Gastrocnemius medialis (tissue), 4 donors: ENCODE results near the gene CUEDC2. TPM values are rescaled to one million over a fixed set of nuclear protein-coding genes. Genes with fewer than 3 reads are reported as not detected.
A peak's percentile ranks its signal among the peaks of the same experiment; 100 is the strongest.

Experiments used
- ATAC-seq, 2 donors: fragments of 150-250 bp; one replicate each; pipeline ENCODE4 v1.9.1; 2016
- DNase-seq, 2 donors: peaks; one replicate each; pipeline ENCODE4 v3.0.0-alpha.2; 2019
- H3K27ac ChIP-seq, 4 donors: fragments of 200-600 bp; sonication (generic); 1 replicate in 1 of 4; 2 replicates in 3 of 4; pipeline ENCODE4 v1.5.1; 2016 to 2018; ENCODE audit warnings: mild to moderate bottlenecking in 2 of 4, moderate library complexity in 1 of 4
- H3K27me3 ChIP-seq, 3 donors: fragments of 200-600 bp; sonication (generic) in 2 of 3; 1 replicate in 1 of 3; 2 replicates in 2 of 3; pipeline versions ENCODE4 v1.5.1 to v1.6.0; 2016 to 2019; ENCODE audit warnings: mild to moderate bottlenecking in 1 of 3, moderate library complexity in 1 of 3
- H3K36me3 ChIP-seq, 2 donors: fragments of 200-600 bp; sonication (generic) in 1 of 2; one replicate each; pipeline ENCODE4 v1.5.1; 2017 to 2018
- H3K4me1 ChIP-seq, 2 donors: fragments of 200-600 bp; sonication (generic) in 1 of 2; one replicate each; pipeline ENCODE4 v1.5.1; 2016 to 2017; ENCODE audit warnings: mild to moderate bottlenecking in 2 of 2
- H3K4me3 ChIP-seq, 4 donors: fragments of 200-600 bp; sonication (generic) in 3 of 4; 1 replicate in 1 of 4; 2 replicates in 3 of 4; pipeline ENCODE4 v1.5.1; 2016 to 2019; ENCODE audit warnings: mild to moderate bottlenecking in 2 of 4
- H3K9me3 ChIP-seq, 3 donors: fragments of 200-600 bp; sonication (generic) in 2 of 3; 1 replicate in 1 of 3; 2 replicates in 2 of 3; pipeline ENCODE4 v1.5.1; 2016 to 2019
- CTCF ChIP-seq, 5 experiments: fragments of 450-650 bp in 3 of 5; fragments of 200-600 bp in 2 of 5; sonication (generic) in 2 of 5; IDR thresholded peaks in 4 of 5; conservative IDR thresholded peaks in 1 of 5; 1 replicate in 4 of 5; 2 replicates in 1 of 5; pipeline ENCODE4 v1.5.1; 2016 to 2019; ENCODE audit warnings: antibody characterized with exemption in 5 of 5, mild to moderate bottlenecking in 3 of 5, moderate library complexity in 3 of 5
- POLR2A ChIP-seq, 2 donors: fragments of 450-650 bp; IDR thresholded peaks; one replicate each; pipeline ENCODE4 v1.6.1; 2017; ENCODE audit warnings: antibody characterized with exemption in 2 of 2, mild to moderate bottlenecking in 2 of 2, moderate library complexity in 2 of 2
- in situ Hi-C, 4 donors: fragments of 200-750 bp; cut with MboI; loops; one replicate each; pipeline versions ENCODE4 v1.15.0 to v1.8.0; 2017; ENCODE audit warnings: low sequenced_read_pairs in 4 of 4
- intact Hi-C: fragments of 100-400 bp; cut with DNase I; formaldehyde crosslinking; loops from one replicate; pipeline ENCODE4 v1.15.1; 2023; ENCODE audit warnings: low total_unique reads
- total RNA-seq, 4 donors: library from RNA; depleted of rRNA; stranded (reverse); fragments of >200 nt; gene quantifications; one replicate each; pipeline versions ENCODE4 v1.1.0 to v1.2.3, GENCODE V29; 2016

Gene CUEDC2
- total RNA-seq, 4 donors from 2014 or later: 51.6 to 83.1 (median 70.2) TPM

GRCh38 chr10:102451105-102451969 is 19.0 kb upstream of the CUEDC2 start, which contains the start of gene C10orf95:
Gene C10orf95 (minus strand): TSS chr10:102451543. CDS start chr10:102451093, 450 bp downstream.
- H3K4me3 ChIP-seq: peak within 1 kb of the TSS; percentile 42 to 98 (median 74)
- no peaks in the 10 kb centered on the region for H3K36me3 ChIP-seq
- intact Hi-C loops (loop anchor here (2.0 kb wide), 1 partner anchor 53 kb away; no protein-coding TSS in a partner anchor), in situ Hi-C loops (no loop called here)
- H3K9me3 ChIP-seq: no peaks in the 10 kb centered on the region
- H3K4me1 ChIP-seq: peaks cover 10 to 16% of the 10 kb centered on the region in 2 donors
- peak in 1 of 2 donors; percentile 6 for ATAC-seq
- no peak for DNase-seq
- peak within 1 kb of the TSS; percentile 75 to 93 (median 86) for H3K27ac ChIP-seq
- TF ChIP-seq CTCF (IDR thresholded peaks at IDR 0.05 in 4 of 5, conservative IDR thresholded peaks at IDR 0.05 in 1 of 5) (no peak), POLR2A (IDR thresholded peaks at IDR 0.05) (no peak)
- H3K27me3 ChIP-seq: no peaks in the 10 kb centered on the region

- no peaks in the 10 kb centered on the region for H3K9me3 ChIP-seq
- TF ChIP-seq CTCF (IDR thresholded peaks at IDR 0.05 in 4 of 5, conservative IDR thresholded peaks at IDR 0.05 in 1 of 5): peak in 2 of 5 experiments; percentile 6 to 12
- peak; percentile 59 to 72 for TF ChIP-seq POLR2A (IDR thresholded peaks at IDR 0.05)
- H3K27ac ChIP-seq: peak overlapping the region; percentile 75 to 93 (median 86)
- DNase-seq (peak; percentile 42 to 75), ATAC-seq (peak; percentile 84 to 86)
- H3K4me3 ChIP-seq: peak overlapping the region; percentile 42 to 98 (median 74)
- peaks cover 10 to 16% of the 10 kb centered on the region in 2 donors for H3K4me1 ChIP-seq
- intact Hi-C loops (loop anchor here (1.0 to 2.0 kb wide), 3 partner anchors 18 to 52 kb away; partner anchors contain the start of gene CUEDC2), in situ Hi-C loops (no loop called here)
- H3K36me3 ChIP-seq: no peaks in the 10 kb centered on the region
- H3K27me3 ChIP-seq: no peaks in the 10 kb centered on the region
Observed at GRCh38 chr10:102450374-102451104, 18.2 kb upstream of the CUEDC2 start.

- DNase-seq (no peak), ATAC-seq (peak; percentile 4 to 17)
- no peak for TF ChIP-seq CTCF (IDR thresholded peaks at IDR 0.05 in 4 of 5, conservative IDR thresholded peaks at IDR 0.05 in 1 of 5)
- TF ChIP-seq POLR2A (IDR thresholded peaks at IDR 0.05): no peak
- peaks cover 10 to 16% of the 10 kb centered on the region in 2 donors for H3K4me1 ChIP-seq
- H3K36me3 ChIP-seq: no peaks in the 10 kb centered on the region
- H3K4me3 ChIP-seq: peak overlapping the region; percentile 42 to 98 (median 74)
- no peaks in the 10 kb centered on the region for H3K9me3 ChIP-seq
- in situ Hi-C loops: no loop called here
- H3K27me3 ChIP-seq: no peaks in the 10 kb centered on the region
- H3K27ac ChIP-seq: peak overlapping the region; percentile 60 to 93 (median 82)
- intact Hi-C loops: loop anchor here (1.0 to 2.0 kb wide), 3 partner anchors 18 to 51 kb away; partner anchors contain the start of gene CUEDC2
Observed at GRCh38 chr10:102450124-102450373, 17.7 kb upstream of the CUEDC2 start.

- TF ChIP-seq POLR2A (IDR thresholded peaks at IDR 0.05): no peak
- TF ChIP-seq CTCF (IDR thresholded peaks at IDR 0.05 in 4 of 5, conservative IDR thresholded peaks at IDR 0.05 in 1 of 5): no peak
- Histone ChIP-seq H3K9me3 (no peaks in the 10 kb centered on the region), H3K36me3 (no peaks in the 10 kb centered on the region), H3K4me1 (peaks cover 10 to 16% of the 10 kb centered on the region in 2 donors), H3K4me3 (peak overlapping the region; percentile 42 to 98 (median 74)), H3K27me3 (no peaks in the 10 kb centered on the region), H3K27ac (peak overlapping the region; percentile 60 to 93 (median 82))
- ATAC-seq: peak; percentile 16 to 21
- peak in 1 of 2 donors; percentile 52 for DNase-seq
- in situ Hi-C loops (no loop called here), intact Hi-C loops (loop anchor here (1.0 to 2.0 kb wide), 3 partner anchors 17 to 51 kb away; partner anchors contain the start of gene CUEDC2)
Observed at GRCh38 chr10:102449321-102450123, 17.1 kb upstream of the CUEDC2 start.
